HG02884 (cell line): ENCODE results near the gene DRICH1.
"Not testable (repeated sequence)": the region's sequence is repeated elsewhere in the genome, so short reads cannot be mapped to it uniquely, and the experiment has no call there.

ENCODE experiments used
- ATAC-seq: cut with Tn5 transposase; IDR thresholded peaks from one replicate; pipeline ENCODE4 v1.9.1; 2021; ENCODE audit warnings: mild to moderate bottlenecking, moderate library complexity; ENCODE audit not compliant: unreplicated experiment

DRICH1 gene

GRCh38 chr22:23632178-23632577, at the start of gene DRICH1:
DRICH1 (minus strand) TSS chr22:23632321; CDS start chr22:23632023, 298 bp downstream.
- no peak for ATAC-seq

DNA sequence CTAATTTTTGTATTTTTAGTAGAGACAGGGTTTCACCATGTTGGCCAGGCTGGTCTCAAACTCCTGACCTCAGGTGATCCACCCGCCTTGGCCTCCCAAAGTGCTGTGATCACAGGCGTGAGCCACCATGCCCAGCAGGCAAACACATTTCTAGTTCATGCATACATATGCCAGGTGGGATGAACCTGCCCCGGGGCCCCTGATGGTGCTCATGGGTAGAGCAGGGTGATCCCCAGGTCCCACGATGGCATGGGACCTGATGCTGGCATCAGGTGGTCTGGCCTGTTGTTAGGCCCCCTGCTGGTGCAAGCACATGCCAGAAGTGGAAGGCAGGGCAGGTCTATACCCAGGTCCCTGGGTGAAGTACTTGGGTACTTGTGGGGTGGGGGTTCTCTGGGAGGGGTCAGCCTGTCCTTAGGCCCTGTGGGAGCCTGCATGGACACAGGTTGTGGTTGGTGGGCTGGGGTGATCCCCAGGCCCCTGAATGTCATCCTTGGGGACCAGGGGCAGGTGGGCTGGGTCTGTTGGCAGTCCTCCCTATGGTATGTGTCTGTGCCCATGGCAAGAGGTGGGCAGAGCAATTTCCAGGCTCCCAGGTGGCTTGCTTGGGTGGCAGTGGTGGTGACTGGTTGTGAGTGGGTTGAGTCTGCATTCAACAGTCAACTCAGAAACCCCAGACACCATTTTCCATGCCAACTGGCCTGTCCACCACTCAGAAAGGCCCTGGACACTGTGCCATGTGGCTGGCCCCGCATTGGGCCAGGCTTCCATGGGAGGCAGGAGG, 49.1 kb upstream of the DRICH1 start:
- no peak for ATAC-seq

DNA sequence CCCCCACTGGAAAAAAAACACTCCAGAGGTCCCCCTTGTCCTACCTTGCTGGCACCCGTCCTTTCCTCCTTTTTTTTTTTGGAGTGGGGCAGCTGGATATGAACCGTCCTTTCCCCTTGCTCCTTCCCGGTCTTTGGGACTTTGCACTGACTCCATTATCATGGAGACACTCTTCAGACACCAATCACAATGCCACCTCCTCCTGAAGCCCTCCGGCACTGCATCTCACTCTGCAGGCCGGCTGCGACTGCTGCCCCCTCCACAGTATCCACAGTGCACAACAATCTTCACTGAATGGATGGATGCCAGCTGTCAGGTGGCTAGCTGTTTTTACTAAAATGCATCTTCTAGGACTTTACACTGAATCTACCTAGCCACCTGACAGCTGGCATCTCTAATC, 46.0 kb upstream of the DRICH1 start:
- no peak for ATAC-seq

DNA sequence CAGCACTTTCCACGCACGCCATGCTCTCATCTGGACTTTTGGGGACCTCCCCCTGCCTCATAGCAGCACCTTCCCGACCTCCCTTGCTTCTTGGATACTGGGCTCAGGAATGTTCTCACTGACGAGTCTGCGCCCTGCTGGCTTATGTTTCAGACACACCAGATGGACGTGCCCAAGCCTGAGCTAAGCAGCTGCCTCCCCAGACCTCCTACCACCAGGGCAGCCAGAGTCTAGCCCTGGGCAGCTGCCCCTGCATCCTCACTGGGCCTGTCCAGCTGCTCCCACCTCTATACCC, 45.5 kb upstream of the DRICH1 start:
- no peak for ATAC-seq

GRCh38 chr22:23676841-23677700, 45.0 kb upstream of the DRICH1 start:
- ATAC-seq: not testable (repeated sequence)

GRCh38 chr22:23675502-23676415, 43.6 kb upstream of the DRICH1 start:
- ATAC-seq: no peak

DNA sequence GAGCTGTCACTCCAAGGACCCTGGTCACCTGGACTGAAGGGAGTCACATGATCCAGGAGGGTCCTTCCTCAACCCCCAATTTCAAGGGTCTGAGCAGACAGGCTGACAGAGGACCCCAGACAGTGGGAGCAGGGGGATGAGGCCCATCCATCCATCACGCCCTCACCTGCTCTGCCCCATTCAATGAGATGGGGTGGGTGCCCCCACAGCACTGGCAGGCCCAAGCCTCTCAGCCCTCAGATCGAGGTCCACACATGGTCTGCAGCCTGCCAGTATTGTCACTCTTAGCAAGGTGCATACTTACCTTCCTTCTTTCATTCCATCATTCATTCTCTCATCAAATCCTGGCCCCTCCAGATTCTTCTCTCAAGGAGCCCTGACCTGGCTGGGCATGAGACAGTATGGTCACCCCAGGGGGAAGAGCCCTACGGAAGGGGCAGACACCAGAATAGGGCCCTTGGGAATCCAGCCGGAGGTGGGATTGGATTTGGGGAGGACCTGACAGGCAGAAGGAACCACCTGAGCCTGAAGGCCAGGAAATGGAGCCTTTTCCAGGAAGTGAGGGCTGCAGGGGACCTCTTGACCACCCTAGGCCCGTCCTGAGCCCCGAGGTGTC, 42.9 kb upstream of the DRICH1 start:
- not testable (repeated sequence) for ATAC-seq

DNA sequence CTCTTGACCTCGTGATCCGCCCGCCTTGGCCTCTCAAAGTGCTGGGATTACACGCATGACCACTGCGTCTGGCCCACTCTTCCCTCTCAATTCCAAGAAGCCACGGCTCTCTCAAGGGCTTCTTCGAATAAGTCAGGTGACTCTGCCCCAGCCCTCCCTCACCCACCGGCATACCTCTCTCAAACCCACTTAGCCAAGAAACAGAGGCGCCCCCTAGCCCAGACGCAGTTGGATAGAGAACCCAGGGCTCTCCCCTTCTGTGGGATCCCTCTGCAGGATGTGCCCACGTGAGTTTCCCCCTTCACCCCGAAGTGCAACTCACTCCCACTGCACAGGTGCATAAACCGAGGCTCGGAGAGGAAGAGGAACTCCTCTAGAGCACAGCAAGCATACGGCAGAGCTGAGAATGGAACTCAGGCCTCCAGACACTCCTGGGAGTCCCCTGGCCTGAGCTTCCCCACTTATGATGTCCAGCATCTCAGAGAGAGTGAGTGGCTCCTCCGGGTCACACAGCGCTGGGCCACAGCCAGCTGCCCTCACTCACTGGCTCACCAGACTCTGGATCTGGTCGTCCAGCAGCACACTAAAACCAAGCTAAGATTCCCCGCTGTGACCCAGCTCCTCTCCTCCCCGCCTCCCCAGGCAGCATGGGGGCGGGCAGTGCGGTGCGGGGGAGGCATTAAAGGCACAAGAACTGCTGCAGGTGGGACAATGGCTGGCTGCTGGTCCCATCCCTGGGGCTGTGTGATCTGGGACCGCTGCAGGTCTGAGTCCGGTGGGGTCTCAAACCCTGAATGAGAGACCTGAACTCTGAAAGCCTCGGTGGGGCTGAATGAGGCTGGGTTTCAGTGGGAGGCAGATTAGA, 41.9 kb upstream of the DRICH1 start:
- no peak for ATAC-seq

DNA sequence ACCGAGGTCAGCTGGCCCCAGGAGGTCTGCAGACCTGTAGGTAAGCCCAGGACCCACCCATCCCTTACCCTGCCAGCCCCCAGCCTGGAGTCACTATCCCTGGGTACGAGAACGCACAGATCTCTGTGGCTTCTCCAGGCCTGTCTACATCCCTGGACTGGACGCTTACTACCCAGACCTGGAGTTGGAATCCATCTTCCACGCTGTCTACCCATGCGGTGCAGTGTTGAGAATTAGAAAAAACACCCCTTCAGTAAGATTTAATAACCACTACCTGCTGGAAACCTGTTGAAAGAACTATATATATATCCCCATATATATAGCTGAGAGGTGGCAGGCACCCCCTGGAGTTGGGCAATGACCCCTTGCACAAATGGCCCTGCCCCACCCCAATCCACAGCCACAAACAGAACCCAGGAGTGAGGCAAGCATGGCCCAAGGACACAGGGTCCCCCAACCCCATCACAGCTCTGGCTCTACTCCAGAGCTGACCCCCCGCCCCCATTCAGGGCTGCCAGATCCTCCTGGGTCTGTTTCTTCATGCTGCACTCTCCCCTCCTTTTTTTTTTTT, 41.0 kb upstream of the DRICH1 start:
- no peak for ATAC-seq

DNA sequence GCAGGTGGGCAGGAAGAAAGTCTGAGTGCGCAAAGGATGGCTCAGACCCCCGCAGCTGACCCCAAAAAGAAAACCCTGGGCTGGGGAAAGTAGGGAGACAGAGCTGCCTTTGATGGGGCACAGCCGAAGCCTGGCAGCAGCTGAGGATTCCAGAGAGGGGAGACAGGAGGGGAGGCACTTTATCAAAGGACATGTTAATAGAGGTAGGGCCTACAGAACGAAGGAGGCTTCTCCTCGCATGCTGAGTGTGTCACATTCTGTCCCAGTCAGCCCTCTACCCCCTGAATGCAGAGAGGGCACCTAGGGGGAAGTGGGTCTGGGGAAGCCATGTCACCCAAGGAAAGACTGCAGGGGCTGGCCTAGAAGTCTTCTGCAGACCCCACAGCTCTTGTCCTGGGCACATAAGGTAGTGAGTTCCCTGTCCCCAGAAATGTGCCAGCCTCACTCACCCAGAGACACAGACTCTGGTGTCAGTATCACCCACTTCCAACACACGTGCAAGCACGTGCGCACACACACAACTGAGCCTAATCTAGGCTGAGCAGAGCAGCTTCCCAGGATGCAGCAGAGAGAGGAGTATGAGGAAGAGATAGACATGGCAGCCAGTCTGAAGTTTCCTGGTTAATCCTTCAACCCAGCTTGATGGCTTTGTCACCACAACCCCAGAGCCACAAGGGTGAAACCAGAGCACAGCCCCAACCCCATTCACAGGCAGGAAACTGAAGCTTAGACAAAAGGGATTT, 40.4 kb upstream of the DRICH1 start:
- not testable (repeated sequence) for ATAC-seq

- ATAC-seq: not testable (repeated sequence)
Observed at GRCh38 chr22:23671387-23671786, 39.3 kb upstream of the DRICH1 start.

GRCh38 chr22:23670378-23671295, 38.5 kb upstream of the DRICH1 start:
- no peak for ATAC-seq

DNA sequence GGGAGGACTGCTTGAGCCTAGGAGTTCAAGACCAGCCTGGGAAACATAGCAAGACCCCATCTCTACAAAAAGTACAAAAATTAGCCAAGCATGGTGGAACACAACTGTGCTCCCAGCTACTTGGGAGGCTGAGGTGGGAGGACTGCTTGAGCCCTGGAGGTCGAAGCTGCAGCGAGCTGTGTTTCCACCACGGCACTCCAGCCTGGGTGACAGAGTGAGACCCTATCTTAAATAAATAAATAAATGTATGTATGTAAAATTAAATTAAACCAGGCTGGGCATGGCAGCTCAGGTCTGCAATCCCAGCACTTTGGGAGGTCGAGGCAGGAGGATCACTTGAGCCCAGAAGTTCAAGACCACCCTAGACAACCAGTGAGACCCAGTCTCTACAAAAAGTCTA, 28.3 kb upstream of the DRICH1 start:
- not testable (repeated sequence) for ATAC-seq

GRCh38 chr22:23657727-23658126, 25.6 kb upstream of the DRICH1 start:
- ATAC-seq: no peak

DNA sequence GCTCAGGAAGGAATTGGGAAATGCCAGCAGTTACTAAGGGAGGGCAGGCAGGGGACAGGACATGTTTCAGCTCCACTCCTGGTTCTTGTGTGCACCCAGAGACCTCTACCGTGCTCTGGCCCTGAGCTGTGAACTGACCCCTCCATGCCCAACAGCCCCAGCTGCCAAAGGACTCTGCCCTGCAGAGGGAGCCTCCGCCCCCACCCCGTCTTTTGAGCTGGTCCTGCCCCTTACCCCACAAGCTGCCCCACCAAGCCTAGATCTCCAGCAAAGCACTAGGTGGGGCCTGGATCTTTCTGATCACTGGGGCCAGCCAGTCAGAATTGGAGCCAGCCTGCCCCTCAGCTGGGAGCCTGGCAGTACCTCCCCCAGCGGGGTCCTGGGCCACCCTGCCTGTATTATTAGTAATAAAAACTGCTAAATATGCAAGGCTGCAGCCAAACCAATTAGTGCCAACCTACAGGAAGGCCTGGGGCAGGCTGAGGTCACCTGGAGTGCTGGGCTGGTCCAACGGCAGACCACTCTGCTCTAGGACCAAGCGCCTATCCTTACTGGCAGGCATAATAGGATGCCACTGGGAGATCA, 23.9 kb upstream of the DRICH1 start:
- ATAC-seq: no peak

DNA sequence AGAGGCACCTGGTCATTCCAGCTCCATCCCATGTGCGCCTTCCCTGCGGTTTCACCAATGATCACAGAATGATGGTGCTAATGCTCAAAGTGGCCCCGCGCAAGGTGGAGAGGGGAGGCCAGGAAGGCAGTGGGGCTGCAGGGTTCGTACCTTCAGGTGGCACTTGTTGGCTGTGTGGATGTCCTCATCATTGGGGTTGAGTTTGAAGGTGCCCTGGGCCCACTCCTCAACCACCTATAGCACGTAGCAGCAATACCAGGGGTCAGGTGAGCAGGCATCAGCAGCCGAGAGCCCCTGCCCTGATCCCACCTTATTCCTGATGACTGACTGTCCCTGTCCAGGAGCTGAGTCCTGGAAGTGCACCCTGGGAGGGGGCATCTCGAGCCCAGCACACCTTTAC, 20.6 kb upstream of the DRICH1 start:
- no peak for ATAC-seq

DNA sequence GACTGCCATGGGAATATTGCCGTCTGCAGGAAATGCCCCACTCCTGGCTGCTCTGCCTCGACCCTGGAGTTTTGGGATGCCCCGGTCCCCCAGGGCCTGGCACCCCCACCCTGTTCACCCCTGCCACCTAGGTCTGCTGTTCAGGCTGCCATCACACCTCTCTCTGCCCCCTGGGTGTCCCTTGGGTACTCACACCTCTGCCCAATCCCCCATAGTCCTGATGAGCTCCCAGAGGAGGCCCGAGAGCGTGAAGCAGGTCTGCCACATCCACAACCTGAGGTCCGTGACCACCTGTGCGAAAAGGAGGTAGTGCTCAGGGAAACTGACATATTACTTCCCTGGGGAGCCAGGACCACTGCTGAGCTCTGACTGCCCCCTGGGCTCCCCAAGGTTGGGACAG, 20.2 kb upstream of the DRICH1 start:
- ATAC-seq: no peak
